Neutrophil (primary cell): ENCODE measurements around the gene ZNF350.
"Not testable (repeated sequence)": the region's sequence is repeated elsewhere in the genome, so short reads cannot be mapped to it uniquely, and the experiment has no call there.

ENCODE experiments used
- H3K27ac ChIP-seq: fragments of 200-600 bp; sonication (generic); 2 replicates; pipeline ENCODE4 v1.5.1; 2016; ENCODE audit warnings: mild to moderate bottlenecking, moderate library complexity
- H3K27me3 ChIP-seq: fragments of 200-600 bp; sonication (generic); 2 replicates; pipeline ENCODE4 v1.6.0; 2016; ENCODE audit warnings: mild to moderate bottlenecking
- H3K36me3 ChIP-seq: fragments of 200-600 bp; sonication (generic); 2 replicates; pipeline ENCODE4 v1.5.1; 2017
- H3K4me1 ChIP-seq, 2 experiments: fragments of 200-600 bp in 1 of 2; sonication (generic) in 1 of 2; 1 replicate in 1 of 2; 2 replicates in 1 of 2; pipeline versions ENCODE4 v1.5.1 to v1.6.1; 2013 to 2016; ENCODE audit warnings: low read depth in 1 of 2, low read length in 1 of 2, mild to moderate bottlenecking in 1 of 2, moderate library complexity in 1 of 2; ENCODE audit not compliant: control insufficient read depth in 1 of 2, insufficient read depth in 1 of 2
- H3K4me3 ChIP-seq, 2 experiments: fragments of 200-600 bp in 1 of 2; sonication (generic) in 1 of 2; 1 replicate in 1 of 2; 2 replicates in 1 of 2; pipeline ENCODE4 v1.5.1; 2013 to 2016; ENCODE audit warnings: low read depth in 1 of 2, low read length in 1 of 2, mild to moderate bottlenecking in 1 of 2, moderate library complexity in 1 of 2
- H3K9me3 ChIP-seq: fragments of 200-600 bp; sonication (generic); 2 replicates; pipeline ENCODE4 v1.5.1; 2016
- CTCF ChIP-seq: fragments of 200-600 bp; sonication (generic); IDR thresholded peaks from 2 replicates; pipeline ENCODE4 v1.5.1; 2016; ENCODE audit warnings: antibody characterized with exemption

ZNF350 gene

DNA sequence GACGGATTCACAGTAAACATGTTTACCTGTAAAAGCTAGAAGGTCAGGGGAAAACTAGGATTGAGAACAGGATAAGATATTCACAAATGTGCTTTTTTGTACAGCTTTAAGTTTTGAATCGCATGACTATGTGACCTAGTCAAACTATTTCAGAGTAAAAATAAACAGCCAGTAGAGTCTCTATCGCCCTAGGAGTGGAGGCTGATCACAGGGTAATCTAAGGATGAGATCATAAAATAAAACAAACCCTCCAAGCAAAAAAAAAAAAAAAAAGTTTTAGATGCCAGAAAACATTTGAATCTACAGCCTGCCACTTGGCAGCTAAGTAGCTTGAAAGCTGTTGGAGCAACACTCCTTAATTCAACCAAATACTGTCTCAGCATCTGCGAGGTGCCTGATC is 26.8 kb downstream of the ZNF350 start:
- H3K9me3 ChIP-seq: peaks cover 18% of the 10 kb centered on the region
- no peaks in the 10 kb centered on the region for H3K4me1 ChIP-seq
- H3K27me3 ChIP-seq: no peaks in the 10 kb centered on the region
- H3K4me3 ChIP-seq: no peak overlapping the region
- TF ChIP-seq CTCF: no peak
- H3K36me3 ChIP-seq: peaks cover 3% of the 10 kb centered on the region
- H3K27ac ChIP-seq: no peak overlapping the region

GRCh38 chr19:51957846-51958245 is 28.8 kb downstream of the ZNF350 start:
- not testable (repeated sequence) for H3K36me3 ChIP-seq, H3K27me3 ChIP-seq, H3K4me3 ChIP-seq, H3K27ac ChIP-seq, H3K4me1 ChIP-seq
- peaks cover 17% of the 10 kb centered on the region for H3K9me3 ChIP-seq

DNA sequence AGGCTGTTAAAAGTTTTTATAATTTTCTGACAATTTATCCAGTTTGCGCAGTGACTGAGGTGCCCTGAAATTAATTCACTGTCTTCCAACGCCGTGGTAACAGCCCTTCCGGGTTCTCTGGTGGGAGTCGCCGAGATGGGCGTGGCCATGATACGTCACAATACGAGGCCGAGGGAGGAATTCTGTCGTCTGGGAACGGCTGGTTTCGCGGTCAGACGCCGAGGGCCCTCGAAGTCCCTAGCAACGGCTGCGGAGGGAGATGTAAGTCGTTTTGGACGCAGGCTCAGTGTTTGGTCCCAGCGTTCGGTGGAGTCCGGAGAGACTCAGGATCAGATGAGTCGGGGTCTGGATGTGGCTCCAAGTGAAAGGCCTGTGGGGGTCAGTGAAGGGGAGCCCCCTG is 37.7 kb downstream of the ZNF350 start:
- no peak overlapping the region for H3K27ac ChIP-seq
- no peaks in the 10 kb centered on the region for H3K27me3 ChIP-seq
- peaks cover 73% of the 10 kb centered on the region for H3K9me3 ChIP-seq
- H3K4me1 ChIP-seq: no peaks in the 10 kb centered on the region
- peaks cover 8% of the 10 kb centered on the region for H3K36me3 ChIP-seq
- peak overlapping the region in 1 of 2 experiments; percentile 28 for H3K4me3 ChIP-seq
- TF ChIP-seq CTCF: no peak

DNA sequence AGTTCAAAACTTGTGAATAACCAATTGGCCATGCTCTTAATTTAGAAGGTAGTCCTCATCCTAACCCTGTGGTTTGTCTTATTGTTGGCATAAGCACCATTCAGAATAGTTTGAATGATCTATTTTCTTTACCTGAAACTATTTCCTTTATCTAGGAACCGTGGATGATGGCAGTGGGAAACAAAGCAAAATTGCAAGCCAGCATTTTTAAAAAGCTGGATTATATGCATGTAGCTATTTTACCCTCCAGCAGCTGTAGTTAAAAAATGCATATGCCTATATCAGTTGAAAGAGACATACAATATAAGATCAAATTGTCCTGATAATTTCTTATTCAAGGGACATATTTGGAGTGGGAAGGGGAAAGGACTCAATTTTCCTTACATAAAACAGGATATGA is 40.0 kb downstream of the ZNF350 start:
- Histone ChIP-seq H3K9me3 (peaks cover 86% of the 10 kb centered on the region), H3K4me3 (no peak overlapping the region), H3K27me3 (no peaks in the 10 kb centered on the region), H3K4me1 (no peaks in the 10 kb centered on the region), H3K36me3 (peaks cover 32% of the 10 kb centered on the region), H3K27ac (no peak overlapping the region)
- no peak for TF ChIP-seq CTCF

GRCh38 chr19:51944798-51945552 is 41.7 kb downstream of the ZNF350 start:
- Histone ChIP-seq H3K36me3 (peaks cover 48% of the 10 kb centered on the region), H3K9me3 (peaks cover 94% of the 10 kb centered on the region)

More at GRCh38 chr19:51944798-51945552, 41.7 kb downstream of the ZNF350 start:
- H3K4me1 ChIP-seq: no peaks in the 10 kb centered on the region
- H3K27ac ChIP-seq: no peak overlapping the region
- TF ChIP-seq CTCF: no peak
- H3K4me3 ChIP-seq: no peak overlapping the region
- H3K27me3 ChIP-seq: no peaks in the 10 kb centered on the region
